Suprapubic skin (tissue), 4 donors: ENCODE results near the gene PIP5K1B.

Source experiments
- EP300 ChIP-seq: sonication (generic); formaldehyde crosslinking; IDR thresholded peaks from one replicate; pipeline ENCODE4 v1.6.1; 2017; ENCODE audit warnings: antibody characterized with exemption
- POLR2A ChIP-seq, 2 donors: fragments of 450-650 bp; IDR thresholded peaks; one replicate each; pipeline ENCODE4 v1.6.1; 2017; ENCODE audit warnings: antibody characterized with exemption in 2 of 2, mild to moderate bottlenecking in 2 of 2, moderate library complexity in 2 of 2
- POLR2AphosphoS5 ChIP-seq, 3 donors: sonication (generic); formaldehyde crosslinking; IDR thresholded peaks; one replicate each; pipeline ENCODE4 v1.6.1; 2017; ENCODE audit warnings: antibody characterized with exemption in 3 of 3
- TF ChIP-seq, protein P1 (sequence below), 2 donors: fragments of 200-600 bp in 1 of 2; fragments of 450-650 bp in 1 of 2; sonication (generic) in 1 of 2; IDR thresholded peaks; one replicate each; pipeline ENCODE4 v1.5.1; 2016 to 2019; ENCODE audit warnings: antibody characterized with exemption in 2 of 2, mild to moderate bottlenecking in 1 of 2, moderate library complexity in 1 of 2

DNA sequence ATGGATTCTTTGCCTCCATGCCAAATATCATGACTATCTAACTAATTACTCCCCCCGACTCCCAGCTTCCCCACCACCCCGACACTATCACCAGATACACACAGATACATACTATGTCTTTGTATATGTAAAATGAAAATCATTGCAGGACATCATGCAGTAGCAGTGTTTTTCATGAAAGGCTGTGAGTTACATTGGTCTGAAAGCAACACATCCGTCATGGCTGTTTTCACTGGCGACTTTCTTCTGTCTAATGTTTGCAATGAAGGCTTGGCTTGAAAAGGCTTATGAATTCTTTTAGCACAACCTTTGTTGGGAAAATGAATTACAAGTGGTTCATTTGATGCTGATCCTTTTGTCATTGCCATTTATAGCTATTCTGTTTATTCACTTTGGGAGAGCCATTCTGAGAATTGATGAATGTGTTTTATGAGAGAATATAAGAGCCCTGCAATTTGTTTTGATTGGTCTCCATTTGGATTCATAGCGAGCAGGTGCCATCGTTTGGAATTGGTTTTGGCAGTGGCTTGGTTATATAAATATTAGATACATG is 103.4 kb downstream of the PIP5K1B start:
- TF ChIP-seq POLR2A (IDR thresholded peaks at IDR 0.05) (no peak), POLR2AphosphoS5 (IDR thresholded peaks at IDR 0.05) (no peak), EP300 (no peak)
- TF ChIP-seq, protein P1, sequence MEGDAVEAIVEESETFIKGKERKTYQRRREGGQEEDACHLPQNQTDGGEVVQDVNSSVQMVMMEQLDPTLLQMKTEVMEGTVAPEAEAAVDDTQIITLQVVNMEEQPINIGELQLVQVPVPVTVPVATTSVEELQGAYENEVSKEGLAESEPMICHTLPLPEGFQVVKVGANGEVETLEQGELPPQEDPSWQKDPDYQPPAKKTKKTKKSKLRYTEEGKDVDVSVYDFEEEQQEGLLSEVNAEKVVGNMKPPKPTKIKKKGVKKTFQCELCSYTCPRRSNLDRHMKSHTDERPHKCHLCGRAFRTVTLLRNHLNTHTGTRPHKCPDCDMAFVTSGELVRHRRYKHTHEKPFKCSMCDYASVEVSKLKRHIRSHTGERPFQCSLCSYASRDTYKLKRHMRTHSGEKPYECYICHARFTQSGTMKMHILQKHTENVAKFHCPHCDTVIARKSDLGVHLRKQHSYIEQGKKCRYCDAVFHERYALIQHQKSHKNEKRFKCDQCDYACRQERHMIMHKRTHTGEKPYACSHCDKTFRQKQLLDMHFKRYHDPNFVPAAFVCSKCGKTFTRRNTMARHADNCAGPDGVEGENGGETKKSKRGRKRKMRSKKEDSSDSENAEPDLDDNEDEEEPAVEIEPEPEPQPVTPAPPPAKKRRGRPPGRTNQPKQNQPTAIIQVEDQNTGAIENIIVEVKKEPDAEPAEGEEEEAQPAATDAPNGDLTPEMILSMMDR (IDR thresholded peaks at IDR 0.05): no peak
